Measurements from ENCODE around the gene C11orf91.

DNA sequence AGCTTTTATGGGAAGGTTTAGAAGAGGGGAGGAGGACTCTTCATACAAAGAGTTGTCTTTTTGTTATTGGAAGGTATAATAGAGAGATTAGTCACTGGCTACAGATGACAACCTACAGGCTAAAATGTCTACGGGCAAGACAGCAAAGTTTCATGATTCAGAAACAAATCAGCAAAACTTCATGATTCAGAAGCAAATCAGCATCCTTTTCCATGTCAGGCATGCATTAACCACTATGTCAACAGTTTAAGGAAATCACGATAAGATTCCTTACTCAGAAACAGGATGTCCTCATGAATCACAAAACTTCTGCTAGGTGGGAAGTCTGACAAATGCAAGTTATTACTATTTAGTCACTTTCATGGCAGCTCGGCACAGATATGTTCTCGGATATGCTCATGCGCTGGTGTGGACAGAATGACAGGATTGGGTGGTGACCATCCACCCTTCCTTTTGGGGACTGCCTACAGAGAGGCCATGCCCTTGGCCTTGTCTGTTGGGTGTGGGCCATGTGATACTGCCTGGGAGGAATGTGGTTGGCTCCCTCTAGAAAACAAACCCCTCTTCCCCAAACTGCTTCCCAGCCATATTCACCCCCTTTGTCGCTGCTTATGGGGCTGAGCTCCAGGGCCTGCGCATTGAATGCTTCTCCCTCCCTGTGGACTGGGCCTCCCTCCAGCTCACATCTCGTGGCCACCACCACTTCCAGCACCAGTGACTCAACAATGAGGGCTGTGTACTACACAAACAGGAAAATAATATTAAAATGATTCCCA lies 10.1 kb downstream of the C11orf91 start:
- TF ChIP-seq, protein P1, sequence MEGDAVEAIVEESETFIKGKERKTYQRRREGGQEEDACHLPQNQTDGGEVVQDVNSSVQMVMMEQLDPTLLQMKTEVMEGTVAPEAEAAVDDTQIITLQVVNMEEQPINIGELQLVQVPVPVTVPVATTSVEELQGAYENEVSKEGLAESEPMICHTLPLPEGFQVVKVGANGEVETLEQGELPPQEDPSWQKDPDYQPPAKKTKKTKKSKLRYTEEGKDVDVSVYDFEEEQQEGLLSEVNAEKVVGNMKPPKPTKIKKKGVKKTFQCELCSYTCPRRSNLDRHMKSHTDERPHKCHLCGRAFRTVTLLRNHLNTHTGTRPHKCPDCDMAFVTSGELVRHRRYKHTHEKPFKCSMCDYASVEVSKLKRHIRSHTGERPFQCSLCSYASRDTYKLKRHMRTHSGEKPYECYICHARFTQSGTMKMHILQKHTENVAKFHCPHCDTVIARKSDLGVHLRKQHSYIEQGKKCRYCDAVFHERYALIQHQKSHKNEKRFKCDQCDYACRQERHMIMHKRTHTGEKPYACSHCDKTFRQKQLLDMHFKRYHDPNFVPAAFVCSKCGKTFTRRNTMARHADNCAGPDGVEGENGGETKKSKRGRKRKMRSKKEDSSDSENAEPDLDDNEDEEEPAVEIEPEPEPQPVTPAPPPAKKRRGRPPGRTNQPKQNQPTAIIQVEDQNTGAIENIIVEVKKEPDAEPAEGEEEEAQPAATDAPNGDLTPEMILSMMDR (IDR thresholded peaks at IDR 0.05; ENCODE audit: insufficient read depth, low read length, poor library complexity, severe bottlenecking) = no peak
- no peak for TF ChIP-seq EZH2phosphoT487 (conservative IDR thresholded peaks at IDR 0.05; ENCODE audit: low read length)

Measured in SU-DHL-6 (cell line).